ENCODE results near the gene PROCA1. TPM values are rescaled to one million over a fixed set of nuclear protein-coding genes. Genes with fewer than 3 reads are reported as not detected.

The PROCA1 gene
- total RNA-seq, 1 donor from 2014 or later, result 12.5 TPM

DNA sequence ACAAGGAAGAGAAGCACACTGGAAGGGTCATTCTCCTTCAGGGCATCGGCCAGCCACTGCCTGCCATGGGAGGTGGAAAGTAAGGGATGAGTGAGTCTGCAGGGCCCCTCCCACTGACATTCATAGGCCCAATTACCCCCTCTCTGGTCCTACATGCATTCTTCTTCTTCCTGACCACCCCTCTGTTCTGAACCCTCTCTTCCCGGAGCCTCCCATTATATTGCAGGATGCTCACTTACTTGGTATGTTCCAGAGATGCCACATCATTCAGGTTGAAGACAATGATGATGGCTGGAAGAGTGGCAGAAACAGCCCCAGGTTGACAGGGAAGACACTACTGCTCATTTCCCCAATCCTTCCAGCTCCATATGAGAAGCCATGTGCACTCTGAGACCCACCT is 3.5 kb upstream of the PROCA1 start:
- Histone ChIP-seq H3K9ac (no peak overlapping the region), H3K79me2 (ENCODE audit: low read depth) (peaks cover 31% of the 10 kb centered on the region), H3K27ac (no peak overlapping the region), H3K27me3 (no peaks in the 10 kb centered on the region), H3F3A (ENCODE audit: low read depth) (peaks cover 61% of the 10 kb centered on the region), H3K4me2 (no peak overlapping the region), H3K9me3 (ENCODE audit: low read depth) (no peaks in the 10 kb centered on the region), H3K4me1 (peaks cover 26% of the 10 kb centered on the region), H4K20me1 (ENCODE audit: low read depth) (peaks cover 3% of the 10 kb centered on the region), H3K4me3 (no peak overlapping the region), H2AFZ (replicated peaks) (no peak overlapping the region), H3K36me3 (no peaks in the 10 kb centered on the region)
- Mint-ChIP-seq H3K27me3 (ENCODE audit: insufficient read depth, low read depth) (peaks cover 11% of the 10 kb centered on the region), H3K27ac (no peak overlapping the region), H3K9me3 (no peaks in the 10 kb centered on the region), H3K4me1 (peaks cover 50% of the 10 kb centered on the region), H3K36me3 (peaks cover 29% of the 10 kb centered on the region), H3K4me3 (peak overlapping the region; percentile 87)
- TF ChIP-seq, protein P1, sequence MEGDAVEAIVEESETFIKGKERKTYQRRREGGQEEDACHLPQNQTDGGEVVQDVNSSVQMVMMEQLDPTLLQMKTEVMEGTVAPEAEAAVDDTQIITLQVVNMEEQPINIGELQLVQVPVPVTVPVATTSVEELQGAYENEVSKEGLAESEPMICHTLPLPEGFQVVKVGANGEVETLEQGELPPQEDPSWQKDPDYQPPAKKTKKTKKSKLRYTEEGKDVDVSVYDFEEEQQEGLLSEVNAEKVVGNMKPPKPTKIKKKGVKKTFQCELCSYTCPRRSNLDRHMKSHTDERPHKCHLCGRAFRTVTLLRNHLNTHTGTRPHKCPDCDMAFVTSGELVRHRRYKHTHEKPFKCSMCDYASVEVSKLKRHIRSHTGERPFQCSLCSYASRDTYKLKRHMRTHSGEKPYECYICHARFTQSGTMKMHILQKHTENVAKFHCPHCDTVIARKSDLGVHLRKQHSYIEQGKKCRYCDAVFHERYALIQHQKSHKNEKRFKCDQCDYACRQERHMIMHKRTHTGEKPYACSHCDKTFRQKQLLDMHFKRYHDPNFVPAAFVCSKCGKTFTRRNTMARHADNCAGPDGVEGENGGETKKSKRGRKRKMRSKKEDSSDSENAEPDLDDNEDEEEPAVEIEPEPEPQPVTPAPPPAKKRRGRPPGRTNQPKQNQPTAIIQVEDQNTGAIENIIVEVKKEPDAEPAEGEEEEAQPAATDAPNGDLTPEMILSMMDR (IDR thresholded peaks at IDR 0.05), result no peak
- no peak for TF ChIP-seq EZH2 (IDR thresholded peaks at IDR 0.05)
- no peak for DNase-seq (ENCODE audit: low spot score)

GRCh38 chr17:28714281-28714680 is 2.6 kb upstream of the PROCA1 start:
- Histone ChIP-seq H3K27me3 (no peaks in the 10 kb centered on the region), H3K79me2 (ENCODE audit: low read depth) (peaks cover 36% of the 10 kb centered on the region), H3F3A (ENCODE audit: low read depth) (peaks cover 66% of the 10 kb centered on the region), H3K27ac (no peak overlapping the region), H3K4me2 (no peak overlapping the region), H3K4me3 (no peak overlapping the region), H3K4me1 (peaks cover 26% of the 10 kb centered on the region), H3K9ac (no peak overlapping the region), H4K20me1 (ENCODE audit: low read depth) (no peaks in the 10 kb centered on the region), H2AFZ (replicated peaks) (no peak overlapping the region), H3K36me3 (no peaks in the 10 kb centered on the region), H3K9me3 (ENCODE audit: low read depth) (no peaks in the 10 kb centered on the region)
- H3K9me3 Mint-ChIP-seq, result no peaks in the 10 kb centered on the region
- peaks cover 11% of the 10 kb centered on the region for H3K27me3 Mint-ChIP-seq (ENCODE audit: insufficient read depth, low read depth)
- peak overlapping the region; percentile 69 for H3K27ac Mint-ChIP-seq
- H3K4me3 Mint-ChIP-seq, result no peak overlapping the region
- H3K36me3 Mint-ChIP-seq, result peaks cover 24% of the 10 kb centered on the region
- H3K4me1 Mint-ChIP-seq, result peaks cover 44% of the 10 kb centered on the region
- TF ChIP-seq EZH2phosphoT487 (IDR thresholded peaks at IDR 0.05), result no peak
- TF ChIP-seq, protein P1 (IDR thresholded peaks at IDR 0.05), result no peak
- no peak for TF ChIP-seq EZH2 (IDR thresholded peaks at IDR 0.05)
- DNase-seq (ENCODE audit: low spot score), result no peak

- H2AFZ ChIP-seq (replicated peaks), result no peak overlapping the region
- peaks cover 24% of the 10 kb centered on the region for H3K36me3 Mint-ChIP-seq
- no peaks in the 10 kb centered on the region for H3K9me3 Mint-ChIP-seq
- peak overlapping the region; percentile 81 for H3K27ac Mint-ChIP-seq
- peaks cover 55% of the 10 kb centered on the region for H3F3A ChIP-seq (ENCODE audit: low read depth)
- H3K4me3 Mint-ChIP-seq, result peak overlapping the region; percentile 97
- H4K20me1 ChIP-seq (ENCODE audit: low read depth), result no peaks in the 10 kb centered on the region
- no peak overlapping the region for H3K9ac ChIP-seq
- peaks cover 35% of the 10 kb centered on the region for H3K4me1 Mint-ChIP-seq
- DNase-seq (ENCODE audit: low spot score), result no peak
- H3K36me3 ChIP-seq, result no peaks in the 10 kb centered on the region
- H3K4me3 ChIP-seq, result peak overlapping the region; percentile 62
- H3K9me3 ChIP-seq (ENCODE audit: low read depth), result no peaks in the 10 kb centered on the region
- peak overlapping the region; percentile 75 for H3K4me2 ChIP-seq
- no peaks in the 10 kb centered on the region for H3K27me3 ChIP-seq
- peaks cover 10% of the 10 kb centered on the region for H3K27me3 Mint-ChIP-seq (ENCODE audit: insufficient read depth, low read depth)
- H3K27ac ChIP-seq, result no peak overlapping the region
- H3K79me2 ChIP-seq (ENCODE audit: low read depth), result peaks cover 45% of the 10 kb centered on the region
- TF ChIP-seq EZH2phosphoT487 (IDR thresholded peaks at IDR 0.05) (no peak), EZH2 (IDR thresholded peaks at IDR 0.05) (no peak)
- TF ChIP-seq, protein P1 (IDR thresholded peaks at IDR 0.05), result no peak
- H3K4me1 ChIP-seq, result peaks cover 20% of the 10 kb centered on the region
Measured at GRCh38 chr17:28712705-28713415, 1.2 kb upstream of the PROCA1 start.
